ENCODE measurements around the gene TFF2.

The TFF2 gene

DNA sequence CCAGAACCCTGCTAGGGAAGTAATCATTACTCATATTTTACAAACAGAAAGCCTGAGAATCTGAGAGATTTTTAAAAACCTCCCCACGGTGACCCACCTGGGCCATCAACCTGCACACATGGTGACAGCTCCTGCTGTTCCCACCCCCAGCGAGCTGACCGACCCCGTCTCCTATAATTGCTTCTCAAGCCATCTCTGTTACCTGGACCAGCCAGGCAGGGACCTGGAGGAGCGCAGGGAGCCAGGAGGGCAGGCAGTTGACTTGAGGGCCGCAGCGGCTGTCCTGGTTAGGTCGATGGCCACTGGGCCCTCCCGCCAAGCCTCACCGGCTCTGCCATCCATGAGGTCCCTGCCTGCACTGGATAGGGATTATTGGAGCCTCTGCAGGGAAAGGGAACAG is 7.7 kb downstream of the TFF2 start:
- Histone ChIP-seq H3K79me2 (ENCODE audit: low read length) (no peaks in the 10 kb centered on the region), H2AFZ (ENCODE audit: low read depth, low read length) (no peak overlapping the region), H3K9ac (ENCODE audit: low read length) (no peak overlapping the region), H3K4me3 (ENCODE audit: low read length) (no peak overlapping the region), H3K4me1 (ENCODE audit: low read length) (peaks cover 16% of the 10 kb centered on the region), H4K20me1 (ENCODE audit: insufficient read depth, low read length) (no peaks in the 10 kb centered on the region), H3K4me2 (ENCODE audit: low read length) (no peak overlapping the region), H3K36me3 (replicated peaks; ENCODE audit: low read depth, low read length) (no peaks in the 10 kb centered on the region), H3K27me3 (ENCODE audit: low read depth, low read length) (no peaks in the 10 kb centered on the region), H3K27ac (ENCODE audit: low read length) (no peak overlapping the region), H3K9me3 (ENCODE audit: insufficient read depth, low read length) (no peaks in the 10 kb centered on the region)
- TF ChIP-seq EZH2phosphoT487 (IDR thresholded peaks at IDR 0.05; ENCODE audit: low read depth) (no peak), CTCF (IDR thresholded peaks at IDR 0.05; ENCODE audit: low read depth, low read length) (no peak)

DNA sequence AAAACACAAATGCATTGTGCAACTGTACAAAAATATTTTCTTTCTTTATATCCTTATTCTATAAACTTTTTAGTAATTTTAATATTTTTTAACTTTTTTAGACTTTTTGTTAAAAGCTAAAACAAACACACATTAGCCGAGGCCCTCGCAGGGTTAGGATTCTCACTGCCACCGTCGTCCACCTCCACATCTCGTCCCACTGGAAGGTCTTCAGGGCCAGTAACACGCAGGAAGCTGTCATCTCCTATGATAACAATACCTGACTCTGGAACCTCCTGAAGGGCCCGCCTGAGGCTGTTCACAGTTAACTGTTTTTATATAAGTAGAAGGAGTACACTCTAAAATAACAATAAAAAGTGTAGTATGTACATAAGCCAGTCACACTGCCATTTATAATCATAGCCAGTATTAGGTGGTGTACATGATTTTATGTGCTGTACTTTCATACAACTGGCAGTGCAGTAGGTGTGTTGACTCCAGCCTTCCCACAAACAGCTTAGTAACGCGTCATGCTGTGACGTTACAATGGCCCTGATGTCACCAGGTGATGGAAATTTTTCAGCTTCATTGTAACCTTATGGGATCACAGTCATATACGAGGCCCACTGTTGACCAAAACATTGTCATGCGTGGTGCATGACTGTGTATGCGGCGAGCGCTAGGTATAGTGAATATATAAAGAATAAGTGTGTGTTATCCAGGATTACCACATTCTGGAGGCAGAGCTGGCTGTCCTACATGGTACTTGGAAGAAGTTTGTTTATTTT is 8.8 kb downstream of the TFF2 start:
- H3K27me3 ChIP-seq (ENCODE audit: low read depth, low read length), result peaks cover 3% of the 10 kb centered on the region; the same call in 1 of the 2 replicates

DNA sequence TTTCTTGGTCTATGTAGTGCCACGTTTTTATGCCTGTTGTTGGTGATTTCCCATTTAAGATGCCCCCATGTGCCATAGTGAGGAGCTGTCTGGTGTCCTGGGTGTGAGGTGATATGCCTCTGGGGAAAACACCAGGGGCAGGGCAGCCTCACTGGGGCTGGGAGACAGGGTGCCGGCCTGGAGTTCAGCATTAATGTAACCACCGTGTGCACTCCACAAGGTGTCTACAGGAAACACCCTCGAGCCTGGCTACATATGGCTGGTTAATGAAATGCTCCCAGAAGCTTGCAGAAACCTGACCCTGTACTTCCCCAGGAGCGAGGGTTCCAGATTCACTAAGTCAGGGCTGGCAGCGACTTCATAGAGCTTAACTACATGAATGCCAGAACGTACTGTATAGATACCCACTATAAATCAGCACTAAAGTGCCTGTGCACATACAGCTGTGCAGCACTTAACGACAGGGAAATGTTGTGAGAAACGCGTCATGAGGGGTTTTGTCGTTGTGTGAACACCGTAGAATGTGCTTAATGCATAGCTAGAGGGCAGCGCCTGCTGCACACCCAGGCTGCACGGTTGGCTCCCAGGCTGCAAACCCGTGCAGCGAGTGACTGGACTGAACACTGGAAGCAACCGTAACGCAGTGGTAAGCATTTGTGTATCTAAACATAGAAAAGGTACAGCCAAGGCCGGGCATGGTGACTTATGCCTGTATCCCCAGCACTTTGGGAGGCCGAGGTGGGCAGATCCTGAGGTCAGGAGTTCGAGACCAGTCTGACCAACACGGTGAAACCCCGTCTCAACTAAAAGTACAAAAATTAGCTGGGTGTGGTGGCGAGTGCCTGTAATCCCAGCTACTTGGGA is 10.4 kb downstream of the TFF2 start:
- Histone ChIP-seq H3K4me3 (ENCODE audit: low read length) (no peak overlapping the region), H3K4me1 (ENCODE audit: low read length) (peaks cover 23% of the 10 kb centered on the region), H3K9ac (ENCODE audit: low read length) (no peak overlapping the region), H4K20me1 (ENCODE audit: insufficient read depth, low read length) (no peaks in the 10 kb centered on the region), H3K4me2 (ENCODE audit: low read length) (no peak overlapping the region), H3K9me3 (ENCODE audit: insufficient read depth, low read length) (no peaks in the 10 kb centered on the region), H3K79me2 (ENCODE audit: low read length) (no peaks in the 10 kb centered on the region), H3K27ac (ENCODE audit: low read length) (no peak overlapping the region), H3K36me3 (replicated peaks; ENCODE audit: low read depth, low read length) (no peaks in the 10 kb centered on the region), H2AFZ (ENCODE audit: low read depth, low read length) (no peak overlapping the region), H3K27me3 (ENCODE audit: low read depth, low read length) (peaks cover 17% of the 10 kb centered on the region)
- no peak for TF ChIP-seq EZH2phosphoT487 (IDR thresholded peaks at IDR 0.05; ENCODE audit: low read depth)
- TF ChIP-seq CTCF (IDR thresholded peaks at IDR 0.05; ENCODE audit: low read depth, low read length), result no peak

More for the DNA sequence above, 8.8 kb downstream of the TFF2 start:
- no peak overlapping the region for H2AFZ ChIP-seq (ENCODE audit: low read depth, low read length)
- H4K20me1 ChIP-seq (ENCODE audit: insufficient read depth, low read length), result no peaks in the 10 kb centered on the region
- peaks cover 18% of the 10 kb centered on the region for H3K4me1 ChIP-seq (ENCODE audit: low read length)
- H3K79me2 ChIP-seq (ENCODE audit: low read length), result no peaks in the 10 kb centered on the region
- H3K4me3 ChIP-seq (ENCODE audit: low read length), result no peak overlapping the region
- no peaks in the 10 kb centered on the region for H3K9me3 ChIP-seq (ENCODE audit: insufficient read depth, low read length)
- TF ChIP-seq CTCF (IDR thresholded peaks at IDR 0.05; ENCODE audit: low read depth, low read length) (no peak), EZH2phosphoT487 (IDR thresholded peaks at IDR 0.05; ENCODE audit: low read depth) (no peak)
- no peak overlapping the region for H3K27ac ChIP-seq (ENCODE audit: low read length)
- no peak overlapping the region for H3K9ac ChIP-seq (ENCODE audit: low read length)
- H3K36me3 ChIP-seq (replicated peaks; ENCODE audit: low read depth, low read length), result no peaks in the 10 kb centered on the region
- no peak overlapping the region for H3K4me2 ChIP-seq (ENCODE audit: low read length)
